GM18499 (cell line): Measurements from ENCODE around the gene DNAJC22.
"Not testable (repeated sequence)": the region's sequence is repeated elsewhere in the genome, so short reads cannot be mapped to it uniquely, and the experiment has no call there.

Experiments used
- ATAC-seq: cut with Tn5 transposase; IDR thresholded peaks from one replicate; pipeline ENCODE4 v1.9.1; 2021; ENCODE audit warnings: moderate number of reproducible peaks; ENCODE audit not compliant: insufficient read depth, unreplicated experiment

DNAJC22 gene

DNA sequence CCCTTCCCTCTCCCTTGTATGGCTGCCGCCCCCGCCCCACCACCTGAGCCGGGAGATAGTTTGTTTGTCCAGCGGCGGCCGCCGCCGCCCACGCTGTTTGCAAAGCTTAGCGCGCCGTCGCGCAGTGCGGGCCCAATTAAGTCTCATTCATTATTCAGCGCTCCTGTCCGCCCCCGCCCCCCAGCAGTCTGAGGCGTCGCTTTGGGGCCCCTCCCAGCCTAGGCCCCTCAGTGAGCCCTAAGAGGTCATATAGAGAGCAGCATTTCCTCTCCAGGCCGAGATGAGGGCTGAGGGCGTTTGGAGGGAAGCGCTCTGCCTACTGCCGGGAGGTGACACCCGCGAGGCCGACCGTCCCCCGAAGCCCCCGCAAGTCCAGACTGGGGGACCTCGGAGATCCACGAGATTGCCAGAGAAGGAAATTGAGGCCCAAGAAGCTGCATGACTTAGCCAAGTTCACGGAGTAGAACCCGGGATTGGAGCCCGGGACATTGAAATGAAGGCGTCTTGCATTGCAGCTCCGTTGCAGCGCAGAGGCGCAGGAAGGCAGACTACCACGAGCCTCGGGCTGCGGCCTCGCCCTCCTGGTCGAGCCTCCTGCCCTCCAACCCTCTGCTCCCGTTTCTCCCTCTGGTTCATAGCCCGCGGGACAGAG is at the start of gene DNAJC22:
Gene DNAJC22 (plus strand): TSS at position 230 of the 652 bp plus-strand sequence. CDS start 1,985 bp downstream, outside the sequence.
- ATAC-seq: no peak

DNA sequence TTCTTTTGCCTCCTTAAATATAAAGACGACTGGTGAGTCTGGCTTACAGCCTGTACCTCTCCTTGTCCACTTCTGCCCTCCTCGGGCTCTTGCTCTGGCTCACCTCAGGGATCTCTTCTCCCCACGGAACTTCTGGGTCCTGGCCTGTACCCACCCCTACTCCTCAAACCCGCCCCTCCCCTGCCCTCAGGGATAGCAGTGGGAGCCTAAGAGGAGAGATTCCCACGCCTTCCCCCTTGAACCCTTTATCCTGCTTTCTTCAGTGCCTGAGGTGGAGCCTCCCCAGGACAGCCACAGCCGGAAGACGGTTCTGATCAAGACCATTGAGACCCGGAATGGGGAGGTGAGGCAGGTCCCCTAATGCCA is 49.0 kb upstream of the DNAJC22 start:
- ATAC-seq: no peak

DNA sequence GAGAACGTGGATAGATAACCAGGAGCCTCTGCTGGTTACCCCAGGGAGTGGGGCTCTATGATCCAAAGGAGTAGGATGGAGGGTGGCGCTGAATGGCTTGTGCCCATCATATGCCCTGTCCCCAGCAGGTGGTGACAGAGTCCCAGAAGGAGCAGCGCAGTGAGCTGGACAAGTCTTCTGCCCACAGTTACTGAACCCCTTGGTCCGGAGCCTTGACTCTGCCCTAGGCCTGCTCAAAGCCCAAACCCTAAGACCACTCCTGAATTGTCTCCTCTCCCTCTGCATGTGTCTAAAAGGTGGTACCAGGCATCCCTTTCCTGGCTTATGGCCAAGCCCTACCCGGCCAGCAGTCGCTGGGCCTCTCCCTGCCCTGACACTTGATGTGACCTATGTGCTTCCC is 48.5 kb upstream of the DNAJC22 start:
- ATAC-seq: no peak

DNA sequence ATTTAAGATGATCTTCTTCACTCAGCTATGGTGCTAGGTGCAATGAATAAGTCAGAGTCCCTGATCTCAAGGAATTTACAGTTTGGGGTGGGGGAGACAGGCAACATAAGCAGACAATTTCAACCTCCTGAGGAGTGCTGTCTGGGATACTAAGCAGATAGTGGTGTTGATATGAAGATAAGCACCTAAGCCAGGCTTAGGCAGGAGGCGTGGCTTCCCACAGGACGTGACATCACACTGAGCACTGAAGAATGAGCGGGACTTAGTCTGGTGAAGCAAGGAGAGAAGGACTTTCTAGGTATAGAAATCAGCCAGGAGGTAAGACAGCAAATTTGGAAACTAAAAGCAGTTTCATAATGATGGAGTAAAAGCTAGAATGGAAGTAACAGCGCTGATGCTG is 44.9 kb upstream of the DNAJC22 start:
- no peak for ATAC-seq

DNA sequence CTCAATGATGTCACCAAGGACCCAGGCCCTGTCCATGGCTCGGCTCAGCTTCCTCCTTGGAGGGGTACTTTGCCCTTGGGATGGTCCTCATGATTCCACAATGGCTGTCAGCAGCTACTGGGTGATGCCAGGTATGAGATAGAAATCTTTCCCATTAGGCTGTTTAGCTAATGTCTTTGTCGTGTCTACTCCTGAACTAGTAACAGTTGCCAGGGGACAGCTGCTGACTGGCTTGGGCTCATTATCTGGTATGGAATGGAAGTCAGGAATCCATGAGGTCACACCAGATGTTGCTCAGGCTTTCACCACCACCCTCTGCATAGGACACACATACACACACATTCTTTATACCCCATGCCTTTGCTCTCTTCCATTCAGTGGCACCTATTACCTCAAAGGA is 42.5 kb upstream of the DNAJC22 start:
- no peak for ATAC-seq

DNA sequence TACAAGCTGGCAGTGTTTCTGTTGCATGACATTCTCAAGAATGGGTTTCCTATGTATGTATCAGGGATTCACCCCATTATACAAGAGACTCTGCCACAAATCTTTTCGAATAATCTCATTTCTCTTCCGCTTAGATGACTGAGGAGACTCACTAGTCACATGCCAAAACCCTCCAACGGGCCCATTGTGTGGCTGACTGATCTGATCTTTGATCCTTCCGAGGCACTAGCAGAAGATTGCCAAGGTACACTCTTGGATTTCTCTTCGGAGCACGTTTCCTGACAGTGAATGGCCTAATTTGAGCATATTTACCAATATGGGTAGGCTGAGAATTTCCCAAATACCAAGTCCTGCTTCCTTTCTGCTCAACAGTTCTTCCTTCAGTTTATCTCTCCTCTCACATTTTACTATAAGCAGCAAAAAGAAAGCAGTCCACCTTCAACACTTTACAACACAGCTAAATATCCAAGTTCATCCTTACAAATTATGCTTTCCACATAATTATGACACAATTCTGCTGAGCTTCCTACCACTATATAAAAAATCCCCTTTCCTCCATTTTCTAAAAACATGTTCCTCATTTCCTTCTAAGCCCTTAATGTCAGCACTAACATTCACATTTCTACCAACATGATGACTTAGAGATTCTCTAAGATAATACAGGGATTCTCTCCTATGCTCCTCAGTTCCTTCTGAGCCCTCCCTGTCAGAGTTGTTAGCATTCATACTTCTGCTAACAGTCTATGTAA is 40.8 kb upstream of the DNAJC22 start:
- ATAC-seq: no peak

DNA sequence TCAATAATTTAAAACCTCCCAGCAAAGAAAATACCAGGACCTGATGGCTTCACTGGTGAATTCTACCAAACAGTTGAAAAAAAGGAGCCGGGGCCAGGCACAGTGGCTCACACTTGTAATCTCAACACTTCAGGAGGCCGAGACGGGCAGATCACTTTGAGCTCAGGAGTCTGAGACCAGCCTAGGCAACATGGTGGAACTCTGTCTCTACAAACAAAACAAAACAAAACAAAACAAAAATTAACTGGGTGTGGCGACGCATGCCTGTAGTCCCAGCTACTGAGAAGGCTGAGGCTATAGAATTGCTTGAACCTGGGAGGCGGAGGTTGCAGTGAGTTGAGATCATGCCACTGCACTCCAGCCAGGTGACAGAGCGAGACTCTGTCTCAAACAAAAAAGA is 37.3 kb upstream of the DNAJC22 start:
- ATAC-seq: no peak

DNA sequence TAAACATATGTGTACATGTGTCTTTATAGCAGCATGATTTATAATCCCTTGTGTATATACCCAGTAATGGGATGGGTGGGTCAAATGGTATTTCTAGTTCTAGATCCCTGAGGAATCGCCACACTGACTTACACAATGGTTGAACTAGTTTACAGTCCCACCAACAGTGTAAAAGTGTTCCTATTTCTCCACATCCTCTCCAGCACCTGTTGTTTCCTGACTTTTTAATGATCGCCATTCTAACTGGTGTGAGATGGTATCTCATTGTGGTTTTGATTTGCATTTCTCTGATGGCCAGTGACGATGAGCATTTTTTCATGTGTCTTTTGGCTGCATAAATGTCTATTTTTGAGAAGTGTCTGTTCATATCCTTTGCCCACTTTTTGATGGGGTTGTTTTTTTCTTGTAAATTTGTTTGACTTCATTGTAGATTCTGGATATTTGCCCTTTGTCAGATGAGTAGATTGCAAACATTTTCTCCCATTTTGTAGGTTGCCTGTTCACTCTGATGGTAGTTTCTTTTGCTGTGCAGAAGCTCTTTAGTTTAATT is 36.2 kb upstream of the DNAJC22 start:
- not testable (repeated sequence) for ATAC-seq

DNA sequence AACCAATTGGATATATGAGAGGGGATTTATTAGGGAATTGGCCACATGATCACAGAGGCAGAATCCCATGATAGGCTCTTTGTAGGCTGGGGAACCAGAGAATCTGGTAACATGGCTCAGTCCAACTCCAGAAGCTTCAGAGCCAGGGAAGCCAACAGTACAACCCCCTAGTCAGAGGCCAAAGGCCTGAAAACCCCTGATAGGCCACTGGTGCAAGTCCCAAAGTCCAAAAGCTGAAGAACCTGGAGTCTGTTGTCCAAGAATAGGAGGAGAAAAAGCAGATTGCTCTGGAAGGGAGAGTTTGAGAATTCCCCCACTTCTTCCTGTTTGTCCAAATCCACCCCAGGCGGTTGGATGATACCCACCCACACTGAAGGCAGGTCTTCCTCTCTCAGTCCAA is 31.9 kb upstream of the DNAJC22 start:
- ATAC-seq: no peak

DNA sequence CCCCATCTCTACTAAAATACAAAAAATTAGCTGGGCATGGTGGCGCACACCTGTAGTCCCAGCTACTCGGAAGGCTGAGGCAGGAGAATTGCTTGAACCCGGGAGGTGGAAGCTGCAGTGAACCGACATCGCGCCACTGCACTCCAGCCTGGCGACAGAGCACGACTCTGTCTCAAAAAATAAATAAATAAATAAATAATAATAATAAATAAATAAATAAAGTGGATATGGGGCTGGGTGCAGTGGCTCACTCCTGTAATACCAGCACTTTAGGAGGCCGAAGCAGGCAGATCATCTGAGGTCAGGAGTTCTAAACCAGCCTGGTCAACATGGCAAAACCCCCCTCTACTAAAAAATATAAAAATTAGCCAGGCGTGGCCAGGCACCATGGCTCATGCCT is 29.6 kb upstream of the DNAJC22 start:
- ATAC-seq: not testable (repeated sequence)

DNA sequence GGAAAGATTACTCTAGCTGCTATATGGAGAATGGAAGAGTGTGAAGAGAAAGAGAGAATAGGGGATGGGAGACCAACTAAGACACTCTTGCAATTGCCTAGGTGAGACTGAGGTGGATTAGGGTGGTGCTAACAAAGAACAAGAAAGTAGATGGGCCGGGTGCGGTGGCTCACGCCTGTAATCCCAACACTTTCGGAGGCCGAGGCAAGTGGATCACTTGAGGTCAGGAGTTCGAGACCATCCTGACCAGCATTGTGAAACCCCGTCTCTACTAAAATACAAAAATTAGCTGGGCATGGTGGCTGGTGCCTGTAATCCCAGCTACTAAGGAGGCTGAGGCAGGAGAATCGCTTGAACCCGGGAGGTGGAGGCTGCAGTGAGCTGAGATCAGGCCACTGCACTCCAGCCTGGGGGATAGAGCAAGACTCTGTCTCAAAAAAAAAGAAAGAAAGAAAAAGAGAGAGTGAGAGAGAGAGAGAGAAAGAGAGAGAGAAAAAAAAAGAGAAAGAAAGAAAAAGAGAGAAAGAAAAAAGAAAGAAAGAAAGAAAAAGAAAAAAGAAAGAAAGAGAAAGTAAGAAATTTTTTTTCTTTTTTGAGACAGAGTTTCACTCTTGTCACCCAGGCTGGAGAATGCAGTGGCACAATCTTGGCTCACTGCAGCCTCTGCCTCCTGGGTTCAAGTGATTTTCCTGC is 26.1 kb upstream of the DNAJC22 start:
- not testable (repeated sequence) for ATAC-seq

DNA sequence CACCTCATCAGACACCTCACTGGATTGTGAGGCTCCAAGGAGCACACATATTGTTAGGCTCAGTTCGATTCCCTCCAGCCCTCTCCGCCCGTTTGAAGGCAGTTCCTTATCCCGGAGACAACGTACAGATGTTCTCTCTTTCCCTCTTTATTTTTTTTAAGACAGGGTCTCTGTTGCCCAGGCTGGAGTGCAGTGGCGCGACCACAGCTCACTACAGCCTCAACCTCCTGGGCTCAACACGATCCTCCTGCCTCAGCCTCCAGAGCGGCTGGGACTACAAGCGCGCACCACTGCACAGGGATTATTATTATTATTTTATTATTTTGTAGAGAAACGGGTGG is 24.4 kb upstream of the DNAJC22 start:
- ATAC-seq: no peak

DNA sequence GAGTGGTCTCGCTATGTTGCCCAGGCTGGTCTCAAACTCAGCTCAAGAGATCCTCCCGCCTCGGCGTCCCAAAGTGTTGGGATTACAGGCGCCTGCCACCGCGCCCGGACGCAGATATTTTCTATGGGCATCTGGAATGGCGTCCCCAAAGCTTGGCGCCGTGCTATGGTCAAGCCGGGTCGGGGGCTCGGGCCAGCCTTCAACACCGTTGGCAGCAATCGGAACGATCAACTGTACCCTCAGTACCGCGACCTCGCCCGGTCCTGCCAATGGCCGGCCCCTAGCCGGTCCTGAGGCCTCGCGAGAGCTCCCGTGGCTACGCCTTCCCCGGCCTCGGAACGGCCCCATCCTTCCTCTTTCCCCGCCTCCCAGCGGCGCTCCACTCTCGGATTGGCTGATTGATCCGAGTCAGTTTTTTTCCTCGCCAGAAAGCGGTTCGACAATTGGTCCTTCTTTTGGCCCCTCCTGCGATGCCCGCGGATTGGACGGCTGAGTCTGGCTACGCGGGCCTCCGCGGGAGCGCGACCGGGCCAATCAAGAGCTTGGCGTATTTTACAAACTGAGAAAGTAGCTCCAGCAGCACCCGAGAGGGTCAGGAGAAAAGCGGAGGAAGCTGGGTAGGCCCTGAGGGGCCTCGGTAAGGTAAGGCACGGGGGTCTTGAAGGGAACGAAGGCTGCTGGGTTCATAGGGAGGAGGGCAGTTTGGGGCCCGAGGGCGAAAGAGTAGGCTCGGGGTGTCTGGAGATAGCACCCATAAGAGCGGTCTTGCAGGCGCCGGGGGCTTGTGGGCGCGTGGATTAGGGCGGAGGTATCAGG is 23.8 kb upstream of the DNAJC22 start, which contains the start of gene TROAP:
Gene TROAP (plus strand): TSS at position 548 of the 816 bp plus-strand sequence. CDS start 354 bp downstream, outside the sequence.
- ATAC-seq: peak; percentile 87

DNA sequence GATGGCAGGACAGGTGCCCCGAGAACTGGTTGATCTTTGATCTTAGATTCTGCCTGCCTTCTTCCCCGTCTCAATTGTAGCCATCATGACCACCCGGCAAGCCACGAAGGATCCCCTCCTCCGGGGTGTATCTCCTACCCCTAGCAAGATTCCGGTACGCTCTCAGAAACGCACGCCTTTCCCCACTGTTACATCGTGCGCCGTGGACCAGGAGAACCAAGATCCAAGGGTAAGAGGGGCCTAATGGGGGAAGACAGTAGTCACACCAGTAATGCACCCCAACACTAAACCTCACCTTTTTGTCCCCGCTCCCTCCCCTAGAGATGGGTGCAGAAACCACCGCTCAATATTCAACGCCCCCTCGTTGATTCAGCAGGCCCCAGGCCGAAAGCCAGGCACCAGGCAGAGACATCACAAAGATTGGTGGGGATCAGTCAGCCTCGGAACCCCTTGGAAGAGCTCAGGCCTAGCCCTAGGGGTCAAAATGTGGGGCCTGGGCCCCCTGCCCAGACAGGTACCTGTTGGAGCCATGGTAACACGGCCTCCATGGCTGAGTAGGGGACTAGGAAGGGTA is 23.1 kb upstream of the DNAJC22 start:
- no peak for ATAC-seq

DNA sequence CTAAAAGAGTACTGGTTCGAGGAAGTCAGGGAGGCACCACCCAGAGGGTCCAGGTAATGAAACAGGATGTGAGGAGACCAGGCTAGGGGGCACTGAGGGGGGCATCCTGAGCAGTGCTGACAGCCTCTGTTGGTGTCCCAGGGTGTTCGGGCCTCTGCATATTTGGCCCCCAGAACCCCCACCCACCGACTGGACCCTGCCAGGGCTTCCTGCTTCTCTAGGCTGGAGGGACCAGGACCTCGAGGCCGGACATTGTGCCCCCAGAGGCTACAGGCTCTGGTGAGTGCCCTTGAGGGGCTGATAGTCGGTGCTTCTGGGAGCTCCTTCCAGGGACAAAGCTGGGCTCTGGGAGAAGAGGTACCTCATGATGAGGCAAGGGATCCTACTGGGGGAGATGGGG is 21.1 kb upstream of the DNAJC22 start:
- ATAC-seq: no peak

DNA sequence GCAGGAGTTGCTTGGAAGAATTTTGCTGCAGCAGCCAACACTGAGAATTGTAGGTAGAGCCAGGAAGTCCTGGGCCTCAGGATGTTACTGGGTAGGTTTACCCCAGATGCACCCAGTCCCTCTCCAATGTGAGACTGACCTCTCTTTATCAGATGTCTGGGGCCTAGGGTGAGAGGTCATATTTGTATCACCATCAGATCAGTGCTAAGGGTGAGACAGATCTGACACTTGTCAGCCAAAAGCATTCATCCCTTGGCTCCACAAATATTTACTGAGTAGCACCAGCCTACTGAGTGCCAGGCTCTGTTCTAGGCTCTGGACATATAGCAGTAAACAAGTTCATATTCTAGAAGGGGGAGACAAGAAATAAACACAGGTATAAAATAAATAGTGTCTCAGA is 19.3 kb upstream of the DNAJC22 start:
- no peak for ATAC-seq

DNA sequence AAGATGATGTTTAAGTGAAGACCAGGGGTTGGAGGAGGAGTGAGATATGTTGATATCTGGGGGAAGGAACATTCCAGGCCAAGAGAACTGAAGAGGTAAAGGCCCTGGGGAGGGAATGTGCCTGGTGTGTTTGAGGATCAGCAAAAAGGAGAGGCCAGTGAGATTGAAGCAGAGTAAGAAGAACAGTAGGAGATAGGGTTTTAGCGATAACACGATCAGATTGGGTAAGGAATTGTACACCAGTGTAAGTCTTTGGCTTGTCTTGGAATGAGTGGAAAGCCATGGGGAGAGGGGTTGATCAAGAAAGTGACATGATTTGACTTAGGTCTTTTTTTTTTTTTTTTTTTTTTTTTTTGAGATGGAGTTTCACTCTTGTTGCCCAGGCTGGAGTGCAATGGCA is 18.8 kb upstream of the DNAJC22 start:
- ATAC-seq: no peak

DNA sequence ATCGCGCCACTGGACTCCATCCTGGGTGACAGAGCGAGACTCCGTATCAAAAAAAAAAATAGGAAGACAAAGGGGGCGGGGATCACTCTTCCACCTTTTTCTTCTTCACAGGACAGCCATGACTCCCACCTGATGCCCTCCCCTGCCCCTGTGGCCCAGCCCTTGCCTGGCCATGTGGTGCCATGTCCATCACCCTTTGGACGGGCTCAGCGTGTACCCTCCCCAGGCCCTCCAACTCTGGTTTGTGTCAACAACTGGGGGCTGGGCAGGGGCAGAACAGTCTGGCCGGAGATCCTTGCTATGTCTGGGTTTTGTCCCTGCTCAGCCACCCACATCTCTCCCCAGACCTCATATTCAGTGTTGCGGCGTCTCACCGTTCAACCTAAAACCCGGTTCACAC is 17.9 kb upstream of the DNAJC22 start:
- no peak for ATAC-seq

DNA sequence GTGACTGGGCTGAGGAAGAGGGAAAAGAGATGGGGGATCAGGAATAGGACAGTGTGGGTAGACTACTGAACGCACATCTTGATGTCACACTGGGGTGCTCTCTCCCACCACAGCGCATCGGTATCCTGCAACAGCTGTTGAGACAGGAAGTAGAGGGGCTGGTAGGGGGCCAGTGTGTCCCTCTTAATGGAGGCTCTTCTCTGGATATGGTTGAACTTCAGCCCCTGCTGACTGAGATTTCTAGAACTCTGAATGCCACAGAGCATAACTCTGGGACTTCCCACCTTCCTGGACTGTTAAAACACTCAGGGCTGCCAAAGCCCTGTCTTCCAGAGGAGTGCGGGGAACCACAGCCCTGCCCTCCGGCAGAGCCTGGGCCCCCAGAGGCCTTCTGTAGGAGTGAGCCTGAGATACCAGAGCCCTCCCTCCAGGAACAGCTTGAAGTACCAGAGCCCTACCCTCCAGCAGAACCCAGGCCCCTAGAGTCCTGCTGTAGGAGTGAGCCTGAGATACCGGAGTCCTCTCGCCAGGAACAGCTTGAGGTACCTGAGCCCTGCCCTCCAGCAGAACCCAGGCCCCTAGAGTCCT is 16.6 kb upstream of the DNAJC22 start:
- ATAC-seq: no peak
